H1 (cell line): ENCODE data around the gene NDUFB6. TPM values are rescaled to one million over a fixed set of nuclear protein-coding genes. Genes with fewer than 3 reads are reported as not detected.
A peak's percentile ranks its signal among the peaks of the same experiment; 100 is the strongest.

Source experiments
- CTCF ChIA-PET: fragments of 300-600 bp; sonication (Branson Sonifier 250); formaldehyde crosslinking; loops from one replicate; lab custom pipeline; 2021; ENCODE audit not compliant: partially characterized antibody; lab: Charles Lee
- POLR2A ChIA-PET: fragments of 300-600 bp; sonication (Branson Sonifier 250); formaldehyde crosslinking; loops from one replicate; lab custom pipeline; 2021; ENCODE audit warnings: inconsistent platforms; ENCODE audit not compliant: partially characterized antibody; lab: Charles Lee
- DNase-seq, 2 experiments: peaks; one replicate each; pipeline versions ENCODE4 v3.0.0 to v3.0.0-alpha.2; 2010 to 2022; ENCODE audit warnings: low spot score in 2 of 2, low read depth in 1 of 2, mixed read lengths in 1 of 2
- FAIRE-seq: peaks from 2 replicates; lab custom pipeline; 2011; peaks lifted over from hg19 to GRCh38; lab: Jason Lieb, UNC
- H2AFZ ChIP-seq: 2 replicates; pipeline ENCODE4 v1.8.1; 2012; ENCODE audit warnings: low read length, inconsistent platforms
- H2AK5ac ChIP-seq: 2 replicates; pipeline ENCODE4 v1.6.1; 2013; ENCODE audit warnings: low read depth, low read length
- H2BK120ac ChIP-seq: replicated peaks from 2 replicates; pipeline ENCODE3; 2013; ENCODE audit warnings: low read depth, low read length, inconsistent platforms
- H2BK12ac ChIP-seq: 2 replicates; pipeline ENCODE4 v1.6.1; 2013; ENCODE audit warnings: low read depth, low read length
- H2BK15ac ChIP-seq: 2 replicates; pipeline ENCODE4 v1.6.1; 2013; ENCODE audit warnings: low read length
- H2BK20ac ChIP-seq: 2 replicates; pipeline ENCODE4 v1.6.1; 2013; ENCODE audit warnings: low read length
- H2BK5ac ChIP-seq: 2 replicates; pipeline ENCODE4 v1.6.1; 2013; ENCODE audit warnings: low read depth, low read length
- H3K14ac ChIP-seq: 2 replicates; pipeline ENCODE4 v1.6.1; 2013; ENCODE audit warnings: inconsistent platforms; ENCODE audit not compliant: insufficient read length
- H3K18ac ChIP-seq: 2 replicates; pipeline ENCODE4 v1.6.1; 2013; ENCODE audit warnings: low read length; ENCODE audit errors: extremely low read depth
- H3K23ac ChIP-seq: 2 replicates; pipeline ENCODE4 v1.6.1; 2013; ENCODE audit warnings: inconsistent platforms; ENCODE audit not compliant: insufficient read length
- H3K23me2 ChIP-seq: 2 replicates; pipeline ENCODE4 v1.6.1; 2013; ENCODE audit warnings: low read depth, low read length
- H3K27ac ChIP-seq: 2 replicates; pipeline ENCODE4 v1.6.1; 2011; ENCODE audit warnings: low read depth, low read length, inconsistent platforms
- H3K27me3 ChIP-seq, 4 experiments: replicated peaks in 1 of 4; 1 replicate in 1 of 4; 2 replicates in 3 of 4; pipeline versions ENCODE4 v1.6.1 to v1.8.1; 2011 to 2013; ENCODE audit warnings: low read length in 3 of 4, mild to moderate bottlenecking in 3 of 4, inconsistent platforms in 2 of 4, mixed read lengths in 2 of 4, moderate library complexity in 1 of 4; ENCODE audit not compliant: control insufficient read depth in 3 of 4, insufficient read depth in 3 of 4; ENCODE audit errors: extremely low read depth in 1 of 4
- H3K36me3 ChIP-seq, 4 experiments: 2 replicates each; pipeline versions ENCODE4 v1.6.1 to v1.8.1; 2011 to 2013; ENCODE audit warnings: mild to moderate bottlenecking in 4 of 4, low read length in 3 of 4, moderate library complexity in 2 of 4, control low read depth in 1 of 4, inconsistent platforms in 1 of 4; ENCODE audit not compliant: insufficient read depth in 4 of 4, control insufficient read depth in 2 of 4
- H3K4ac ChIP-seq: replicated peaks from 2 replicates; pipeline ENCODE3; 2013; ENCODE audit warnings: low read length, low read depth, mixed read lengths, inconsistent platforms; ENCODE audit not compliant: insufficient read length
- H3K4me1 ChIP-seq, 4 experiments: replicated peaks in 1 of 4; 1 replicate in 1 of 4; 2 replicates in 3 of 4; pipeline versions ENCODE4 v1.6.1 to v1.8.1; 2011 to 2013; ENCODE audit warnings: low read length in 3 of 4, inconsistent platforms in 2 of 4, mixed read lengths in 1 of 4; ENCODE audit not compliant: insufficient read depth in 4 of 4, control insufficient read depth in 3 of 4
- H3K4me2 ChIP-seq, 2 experiments: 2 replicates each; pipeline versions ENCODE4 v1.6.1 to v1.8.1; 2011 to 2013; ENCODE audit warnings: low read depth in 2 of 2, low read length in 2 of 2, control low read depth in 1 of 2, inconsistent platforms in 1 of 2, mild to moderate bottlenecking in 1 of 2; ENCODE audit not compliant: insufficient read depth in 1 of 2
- H3K4me3 ChIP-seq, 4 experiments: fragments of 200-600, 300-600 bp in 1 of 4; sonication (generic), shearing (Covaris generic), sonication (Bioruptor Twin) in 1 of 4; 2 replicates each; pipeline versions ENCODE4 v1.5.1 to v1.8.1; 2011 to 2016; ENCODE audit warnings: low read length in 4 of 4, low read depth in 3 of 4, control low read depth in 2 of 4, inconsistent platforms in 2 of 4, mild to moderate bottlenecking in 2 of 4, mixed read lengths in 1 of 4, moderate library complexity in 1 of 4; ENCODE audit not compliant: insufficient read depth in 2 of 4; ENCODE audit errors: extremely low read depth in 1 of 4
- H3K56ac ChIP-seq: replicated peaks from 2 replicates; pipeline ENCODE3; 2013; ENCODE audit warnings: low read depth, mild to moderate bottlenecking, mixed read lengths, low read length, inconsistent platforms; ENCODE audit not compliant: insufficient read length
- H3K79me1 ChIP-seq: 2 replicates; pipeline ENCODE4 v1.6.1; 2013; ENCODE audit warnings: low read depth, low read length, control low read depth
- H3K79me2 ChIP-seq, 2 experiments: 2 replicates each; pipeline versions ENCODE4 v1.6.1 to v1.8.1; 2012 to 2013; ENCODE audit warnings: low read length in 2 of 2, mild to moderate bottlenecking in 2 of 2, inconsistent platforms in 1 of 2; ENCODE audit not compliant: insufficient read depth in 2 of 2, control insufficient read depth in 1 of 2
- H3K9ac ChIP-seq, 4 experiments: replicated peaks in 1 of 4; 1 replicate in 1 of 4; 2 replicates in 3 of 4; pipeline versions ENCODE4 v1.6.1 to v1.8.1; 2011 to 2013; ENCODE audit warnings: low read depth in 3 of 4, low read length in 3 of 4, control low read depth in 2 of 4, mild to moderate bottlenecking in 2 of 4, moderate library complexity in 2 of 4, inconsistent platforms in 1 of 4; ENCODE audit errors: extremely low read depth in 1 of 4
- H3K9me3 ChIP-seq, 2 experiments: 2 replicates each; pipeline versions ENCODE4 v1.6.1 to v1.8.1; 2012 to 2013; ENCODE audit warnings: mild to moderate bottlenecking in 2 of 2, moderate library complexity in 2 of 2, control low read depth in 1 of 2, inconsistent platforms in 1 of 2, low read depth in 1 of 2, low read length in 1 of 2, mixed read lengths in 1 of 2; ENCODE audit not compliant: insufficient read depth in 2 of 2
- H4K20me1 ChIP-seq, 2 experiments: replicated peaks in 1 of 2; 2 replicates each; pipeline versions ENCODE3 to v1.8.1; 2011 to 2013; ENCODE audit warnings: inconsistent platforms in 2 of 2, low read length in 2 of 2, mild to moderate bottlenecking in 1 of 2; ENCODE audit not compliant: insufficient read depth in 2 of 2, control insufficient read depth in 1 of 2
- H4K5ac ChIP-seq: 2 replicates; pipeline ENCODE4 v1.6.1; 2013; ENCODE audit warnings: low read length, low read depth, mixed read lengths, inconsistent platforms; ENCODE audit not compliant: insufficient read length
- H4K8ac ChIP-seq: 2 replicates; pipeline ENCODE4 v1.8.0; 2013; ENCODE audit warnings: mild to moderate bottlenecking, moderate library complexity, low read length, inconsistent platforms; ENCODE audit not compliant: insufficient read depth; ENCODE audit errors: extremely low read depth
- H4K91ac ChIP-seq: replicated peaks from 2 replicates; pipeline ENCODE3; 2013; ENCODE audit warnings: low read length, mixed read lengths, inconsistent platforms; ENCODE audit not compliant: insufficient read length
- ASH2L ChIP-seq: fragments of 200-600, 300-600 bp; sonication (generic); IDR thresholded peaks from one replicate; pipeline ENCODE4 v1.7.1; 2017; ENCODE audit warnings: low read length
- BCL11A ChIP-seq, 2 experiments: IDR thresholded peaks; one replicate each; pipeline ENCODE4 v1.6.1; 2011; ENCODE audit warnings: low read depth in 2 of 2, low read length in 2 of 2, mild to moderate bottlenecking in 2 of 2
- CHD2 ChIP-seq: IDR thresholded peaks from 2 replicates; pipeline ENCODE4 v1.6.1; 2012; ENCODE audit warnings: low read length, improper control_type of control experiment
- RNF2 ChIP-seq: fragments of 200-900, 300-1000 bp; sonication (generic); IDR thresholded peaks from 2 replicates; pipeline ENCODE4 v1.7.1; 2016; ENCODE audit warnings: borderline replicate concordance, low read depth, mild to moderate bottlenecking, antibody characterized with exemption, low read length; ENCODE audit not compliant: poor library complexity, severe bottlenecking; ENCODE audit errors: missing control alignments
- SIRT6 ChIP-seq: IDR thresholded peaks from one replicate; pipeline ENCODE4 v1.7.1; 2012; ENCODE audit warnings: low read length, inconsistent platforms
- SP2 ChIP-seq: IDR thresholded peaks from 2 replicates; pipeline ENCODE4 v1.6.1; 2012; ENCODE audit warnings: mild to moderate bottlenecking, low read length, inconsistent platforms
- WGBS, 2 experiments: shearing (Covaris generic) in 1 of 2; methylation state at CpG; one replicate each; pipeline versions ENCODE4 v1.1.6 to v1.1.7; 2013 to 2015; ENCODE audit warnings: low lambda C conversion rate in 2 of 2, mixed read lengths in 2 of 2, inconsistent platforms in 1 of 2, low coverage in 1 of 2, missing lambda C conversion rate in 1 of 2; ENCODE audit not compliant: insufficient replicate concordance in 2 of 2, insufficient coverage in 1 of 2, insufficient read length in 1 of 2; ENCODE audit errors: extremely low coverage in 1 of 2, missing lambda C conversion rate in 1 of 2; 5-methylcytosine and 5-hydroxymethylcytosine counted together
- polyA plus RNA-seq, 7 experiments: library from polyadenylated mRNA; depleted of rRNA in 3 of 7; stranded (reverse) in 5 of 7; unstranded in 2 of 7; fragments of >200 nt in 5 of 7; fragments of 200-250 nt in 2 of 7; gene quantifications; 1 replicate in 5 of 7; 2 replicates in 1 of 7; 4 replicates in 1 of 7; pipeline versions ENCODE4 v1.2.1 to v1.2.3, GENCODE V29; 2011 to 2013; ENCODE audit warnings: missing spikeins in 2 of 7, mixed read lengths in 2 of 7
- total RNA-seq: library from RNA; stranded (reverse); fragmentation: NEBNext Ultra II Directional; extraction: Animal tissue kit (Norgen Biotek cat#: 25700); gene quantifications from 2 replicates; pipeline ENCODE4 v1.2.1, GENCODE V29; 2021
- TF ChIP-seq, protein P1 (sequence below): IDR thresholded peaks from 2 replicates; pipeline ENCODE4 v1.6.1; 2012; ENCODE audit warnings: inconsistent platforms
- TF ChIP-seq, protein P2 (sequence below), 3 experiments: IDR thresholded peaks; 1 replicate in 2 of 3; 2 replicates in 1 of 3; pipeline versions ENCODE4 v1.5.1 to v1.6.1; 2011; ENCODE audit warnings: low read length in 3 of 3, mild to moderate bottlenecking in 3 of 3, inconsistent platforms in 2 of 3, low read depth in 1 of 3, moderate library complexity in 1 of 3; ENCODE audit not compliant: insufficient read depth in 1 of 3; ENCODE audit errors: control extremely low read depth in 1 of 3

Gene NDUFB6
- total and polyA plus RNA-seq, 2 of the 8 experiments (the other 6 are each of a cell fraction or from before 2014, with no cell fraction given), result 55.8 to 61.4 TPM

DNA sequence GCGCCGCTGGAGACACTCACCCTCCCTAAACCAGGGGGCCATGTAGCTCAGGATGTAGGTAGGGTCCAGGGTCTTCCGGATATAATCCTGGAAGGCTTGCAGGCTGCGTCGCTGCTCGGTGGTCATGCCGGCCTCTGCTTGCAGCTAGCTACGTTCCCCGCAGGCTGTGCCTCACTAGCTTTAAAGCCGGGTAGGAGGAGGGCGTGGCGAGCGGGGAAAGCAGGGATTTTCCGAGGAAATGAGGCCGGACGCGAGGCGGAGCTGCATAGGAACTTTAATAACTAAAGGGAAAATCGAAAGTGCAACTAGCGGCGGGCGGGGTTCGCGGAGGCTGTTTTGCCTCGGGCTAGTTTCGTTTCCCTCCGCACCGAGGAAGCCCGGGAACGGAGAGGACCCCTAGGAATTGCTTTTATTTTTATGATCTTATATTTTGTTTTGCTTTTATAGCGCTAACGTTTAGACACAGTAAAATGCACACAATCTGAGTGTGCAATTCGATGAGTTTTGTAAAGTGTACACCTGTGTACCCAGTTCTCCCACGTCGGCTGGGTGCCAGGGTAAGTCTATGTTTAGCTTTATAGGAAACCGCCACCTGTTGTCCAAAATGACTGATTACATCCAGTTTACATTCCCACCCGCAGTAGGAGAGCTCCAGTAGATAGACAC is 46.8 kb downstream of the NDUFB6 start, which contains the start of gene RIGI:
RIGI (minus strand) TSS at position 156 of the 666 bp plus-strand sequence; CDS start at position 126, 30 bp downstream.
- Histone ChIP-seq H4K91ac (no peak within 1 kb of the TSS), H3K9me3 (no peaks in the 10 kb centered on the region), H3K36me3 (peaks cover 0 to 2% (median 0%) of the 10 kb centered on the region in 4 experiments; a peak in 1 of 8 replicates), H2AFZ (peak within 1 kb of the TSS; percentile 80), H4K20me1 (no peaks in the 10 kb centered on the region), H3K23ac (no peak within 1 kb of the TSS), H3K79me2 (0 out of 4 replicates have a peak, but pooled peaks cover 0 to 13% of the 10 kb centered on the region in 2 experiments), H3K27me3 (no peaks in the 10 kb centered on the region), H3K4me3 (peak within 1 kb of the TSS; percentile 67 to 90 (median 82)), H3K79me1 (no peaks in the 10 kb centered on the region; the same call in 1 of the 2 replicates), H3K14ac (no peak within 1 kb of the TSS), H3K23me2 (peaks cover 4% of the 10 kb centered on the region; the same call in 1 of the 2 replicates), H2BK5ac (peak within 1 kb of the TSS; percentile 17; the same call in 1 of the 2 replicates), H3K4ac (no peak within 1 kb of the TSS), H3K9ac (peak within 1 kb of the TSS; percentile 14 to 79 (median 76)), H3K4me2 (peak within 1 kb of the TSS; percentile 78 to 83), H2BK12ac (peak within 1 kb of the TSS; percentile 39; the same call in 1 of the 2 replicates), H3K18ac (no peak within 1 kb of the TSS; the same call in 1 of the 2 replicates), H2BK120ac (no peak within 1 kb of the TSS), H4K8ac (0 out of 2 replicates have a peak within 1 kb of the TSS, but pooled peaks have one; percentile 78), H2AK5ac (no peak within 1 kb of the TSS), H4K5ac (no peak within 1 kb of the TSS), H2BK20ac (no peak within 1 kb of the TSS), H3K56ac (no peak within 1 kb of the TSS), H2BK15ac (no peak within 1 kb of the TSS), H3K4me1 (peaks cover 0 to 5% (median 2%) of the 10 kb centered on the region in 4 experiments; a peak in 3 of 7 replicates), H3K27ac (peak within 1 kb of the TSS; percentile 53)
- FAIRE-seq, result no peak
- 2% methylated on average over 37 of the region's 37 CpGs; no CpG with 5 or more reads in 1 of the 2 experiments for WGBS, 2 experiments
- DNase-seq, result peak; percentile 47 to 80
- POLR2A ChIA-PET, result interaction anchor here (0.5 to 2.4 kb wide), 17 partner anchors 10 to 1774 kb away, joined by 3 to 10 read pairs (median 3); partner anchors contain the start of genes DNAJA1, NDUFB6, SMIM27 and TOPORS
- CTCF ChIA-PET, result interaction anchor here (0.6 to 3.3 kb wide), 32 partner anchors 8 to 535 kb away, joined by 3 to 59 read pairs (median 5); partner anchors contain the start of genes ACO1 and NDUFB6
- TF ChIP-seq SP2 (no peak), CHD2 (no peak), RNF2 (no peak), SIRT6 (no peak), ASH2L (peak; percentile 88), BCL11A (IDR thresholded peaks at IDR 0.05; ENCODE audit: low read depth in 2 of 2, low read length in 2 of 2) (no peak)
- TF ChIP-seq, protein P1, sequence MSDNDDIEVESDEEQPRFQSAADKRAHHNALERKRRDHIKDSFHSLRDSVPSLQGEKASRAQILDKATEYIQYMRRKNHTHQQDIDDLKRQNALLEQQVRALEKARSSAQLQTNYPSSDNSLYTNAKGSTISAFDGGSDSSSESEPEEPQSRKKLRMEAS, result peak; percentile 18; the same call in 1 of the 2 replicates
- TF ChIP-seq, protein P2, sequence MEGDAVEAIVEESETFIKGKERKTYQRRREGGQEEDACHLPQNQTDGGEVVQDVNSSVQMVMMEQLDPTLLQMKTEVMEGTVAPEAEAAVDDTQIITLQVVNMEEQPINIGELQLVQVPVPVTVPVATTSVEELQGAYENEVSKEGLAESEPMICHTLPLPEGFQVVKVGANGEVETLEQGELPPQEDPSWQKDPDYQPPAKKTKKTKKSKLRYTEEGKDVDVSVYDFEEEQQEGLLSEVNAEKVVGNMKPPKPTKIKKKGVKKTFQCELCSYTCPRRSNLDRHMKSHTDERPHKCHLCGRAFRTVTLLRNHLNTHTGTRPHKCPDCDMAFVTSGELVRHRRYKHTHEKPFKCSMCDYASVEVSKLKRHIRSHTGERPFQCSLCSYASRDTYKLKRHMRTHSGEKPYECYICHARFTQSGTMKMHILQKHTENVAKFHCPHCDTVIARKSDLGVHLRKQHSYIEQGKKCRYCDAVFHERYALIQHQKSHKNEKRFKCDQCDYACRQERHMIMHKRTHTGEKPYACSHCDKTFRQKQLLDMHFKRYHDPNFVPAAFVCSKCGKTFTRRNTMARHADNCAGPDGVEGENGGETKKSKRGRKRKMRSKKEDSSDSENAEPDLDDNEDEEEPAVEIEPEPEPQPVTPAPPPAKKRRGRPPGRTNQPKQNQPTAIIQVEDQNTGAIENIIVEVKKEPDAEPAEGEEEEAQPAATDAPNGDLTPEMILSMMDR (IDR thresholded peaks at IDR 0.05; ENCODE audit: control extremely low read depth in 1 of 3, insufficient read depth in 1 of 3, low read depth in 1 of 3, low read length in 3 of 3), result peak in 2 of 3 experiments; percentile 36 to 59; a peak in 2 of 4 replicates
